Left ventricle myocardium inferior (tissue), 1 donor: ENCODE measurements around the gene KIAA1328. TPM values are rescaled to one million over a fixed set of nuclear protein-coding genes. Genes with fewer than 3 reads are reported as not detected.
"Not testable (repeated sequence)": the region's sequence is repeated elsewhere in the genome, so short reads cannot be mapped to it uniquely, and the experiment has no call there.

Experiments used
- DNase-seq: peaks from one replicate; pipeline ENCODE4 v3.0.0-alpha.2; 2020
- H3K27ac ChIP-seq: fragments of 200-600 bp; replicated peaks from 2 replicates; pipeline ENCODE4 v1.8.0; 2021
- H3K27me3 ChIP-seq: fragments of 200-600 bp; 2 replicates; pipeline ENCODE4 v1.8.0; 2021; ENCODE audit warnings: low read depth
- H3K36me3 ChIP-seq: fragments of 200-600 bp; 2 replicates; pipeline ENCODE4 v1.8.0; 2021
- H3K4me1 ChIP-seq: fragments of 200-600 bp; 2 replicates; pipeline ENCODE4 v1.8.0; 2021
- H3K4me3 ChIP-seq: fragments of 200-600 bp; 2 replicates; pipeline ENCODE4 v1.8.0; 2021; ENCODE audit warnings: mild to moderate bottlenecking, moderate library complexity
- H3K9me3 ChIP-seq: fragments of 200-600 bp; replicated peaks from 2 replicates; pipeline ENCODE4 v1.8.0; 2021
- CTCF ChIP-seq: fragments of 200-600 bp; IDR thresholded peaks from 2 replicates; pipeline ENCODE4 v1.8.0; 2021; ENCODE audit warnings: antibody characterized with exemption, mild to moderate bottlenecking, borderline replicate concordance
- intact Hi-C: fragments of 100-400 bp; cut with micrococcal nuclease; formaldehyde crosslinking; loops from one replicate; pipeline ENCODE4 v1.11.0; 2022
- total RNA-seq: library from RNA; stranded (reverse); fragmentation: NEBNext Ultra II Directional; extraction: Animal tissue kit (Norgen Biotek cat#: 25700); gene quantifications from one replicate; pipeline ENCODE4 v1.2.1, GENCODE V29; 2021
- donor health status: DM: no; HTN: yes; CAD: no; lungs with severe emphysema.

The KIAA1328 gene
- total RNA-seq, 1 donor from 2014 or later, result 4.0 TPM

- DNase-seq, result no peak
- Histone ChIP-seq H3K27ac (no peak overlapping the region), H3K36me3 (no peaks in the 10 kb centered on the region), H3K27me3 (no peaks in the 10 kb centered on the region), H3K4me1 (no peaks in the 10 kb centered on the region), H3K4me3 (no peak overlapping the region), H3K9me3 (no peaks in the 10 kb centered on the region)
- intact Hi-C loops, result no loop called here
- TF ChIP-seq CTCF, result no peak
These were observed 337.6 kb downstream of the KIAA1328 start for GRCh38 chr18:37166491-37166890.

- H3K27me3 ChIP-seq, H3K4me3 ChIP-seq, H3K36me3 ChIP-seq, H3K9me3 ChIP-seq, intact Hi-C loops, H3K4me1 ChIP-seq, DNase-seq, H3K27ac ChIP-seq: not testable (repeated sequence)
These were observed 338.0 kb downstream of the KIAA1328 start for GRCh38 chr18:37166966-37167365.

GRCh38 chr18:37170984-37171383, 342.1 kb downstream of the KIAA1328 start:
- Histone ChIP-seq H3K27ac (no peak overlapping the region), H3K27me3 (no peaks in the 10 kb centered on the region), H3K4me3 (no peak overlapping the region), H3K36me3 (peaks cover 17% of the 10 kb centered on the region), H3K9me3 (no peaks in the 10 kb centered on the region), H3K4me1 (no peaks in the 10 kb centered on the region)
- no peak for TF ChIP-seq CTCF
- no peak for DNase-seq
- intact Hi-C loops, result no loop called here

GRCh38 chr18:37173384-37173783, 344.5 kb downstream of the KIAA1328 start:
- intact Hi-C loops, result no loop called here
- Histone ChIP-seq H3K4me1 (no peaks in the 10 kb centered on the region), H3K9me3 (no peaks in the 10 kb centered on the region), H3K4me3 (no peak overlapping the region), H3K27ac (no peak overlapping the region), H3K27me3 (no peaks in the 10 kb centered on the region), H3K36me3 (peaks cover 17% of the 10 kb centered on the region)
- no peak for DNase-seq
- no peak for TF ChIP-seq CTCF

GRCh38 chr18:37175727-37176620, 347.0 kb downstream of the KIAA1328 start:
- Histone ChIP-seq H3K36me3 (peaks cover 17% of the 10 kb centered on the region), H3K9me3 (no peaks in the 10 kb centered on the region), H3K27ac (no peak overlapping the region), H3K4me1 (no peaks in the 10 kb centered on the region), H3K4me3 (no peak overlapping the region), H3K27me3 (no peaks in the 10 kb centered on the region)
- no peak for TF ChIP-seq CTCF
- intact Hi-C loops, result no loop called here
- no peak for DNase-seq

GRCh38 chr18:37176621-37176934, 347.7 kb downstream of the KIAA1328 start:
- no peak for TF ChIP-seq CTCF
- no peaks in the 10 kb centered on the region for H3K9me3 ChIP-seq
- H3K4me3 ChIP-seq, result no peak overlapping the region
- intact Hi-C loops, result no loop called here
- peaks cover 17% of the 10 kb centered on the region for H3K36me3 ChIP-seq
- no peaks in the 10 kb centered on the region for H3K4me1 ChIP-seq
- no peak for DNase-seq
- H3K27ac ChIP-seq, result no peak overlapping the region
- H3K27me3 ChIP-seq, result no peaks in the 10 kb centered on the region
